GM21526 (cell line): ENCODE data around the gene PPARA.

Experiments used
- ATAC-seq: cut with Tn5 transposase; IDR thresholded peaks from one replicate; pipeline ENCODE4 v1.9.1; 2021; ENCODE audit warnings: moderate library complexity; ENCODE audit not compliant: unreplicated experiment, low FRiP score

PPARA gene

GRCh38 chr22:46113910-46114517, 36.3 kb upstream of the PPARA start:
- ATAC-seq: no peak

GRCh38 chr22:46114518-46115387, 35.6 kb upstream of the PPARA start:
- ATAC-seq: no peak

- ATAC-seq: no peak
These were observed 35.0 kb upstream of the PPARA start for GRCh38 chr22:46115388-46115678.

GRCh38 chr22:46115755-46116490, 34.4 kb upstream of the PPARA start:
- no peak for ATAC-seq

- no peak for ATAC-seq
These were observed 33.8 kb upstream of the PPARA start for GRCh38 chr22:46116491-46116958.

GRCh38 chr22:46117206-46118199, 32.8 kb upstream of the PPARA start:
- ATAC-seq: no peak

GRCh38 chr22:46119093-46119728, 31.1 kb upstream of the PPARA start:
- no peak for ATAC-seq

- ATAC-seq: no peak
These were observed 30.5 kb upstream of the PPARA start for GRCh38 chr22:46119729-46120419.

GRCh38 chr22:46120420-46120737, 29.9 kb upstream of the PPARA start:
- no peak for ATAC-seq

GRCh38 chr22:46121079-46121478, 29.2 kb upstream of the PPARA start:
- ATAC-seq: no peak

- ATAC-seq: no peak
These were observed 28.6 kb upstream of the PPARA start for GRCh38 chr22:46121523-46122287.

- ATAC-seq: no peak
These were observed 27.8 kb upstream of the PPARA start for GRCh38 chr22:46122511-46122971.

- no peak for ATAC-seq
These were observed 27.2 kb upstream of the PPARA start for GRCh38 chr22:46122980-46123693.

GRCh38 chr22:46123694-46124382, 26.5 kb upstream of the PPARA start:
- no peak for ATAC-seq

- no peak for ATAC-seq
These were observed 25.8 kb upstream of the PPARA start for GRCh38 chr22:46124383-46125144.

- ATAC-seq: no peak
These were observed 25.0 kb upstream of the PPARA start for GRCh38 chr22:46125311-46125710.
